K562 (cell line): ENCODE data around the gene RNF213. TPM values are rescaled to one million over a fixed set of nuclear protein-coding genes. Genes with fewer than 3 reads are reported as not detected.
A peak's percentile ranks its signal among the peaks of the same experiment; 100 is the strongest.

Source experiments
- ARID1B ChIP-seq: fragments of 450-650 bp; IDR thresholded peaks from 2 replicates; pipeline ENCODE4 v1.6.1; 2016; ENCODE audit warnings: antibody characterized with exemption, mild to moderate bottlenecking, inconsistent platforms
- BRD4 ChIP-seq: fragments of 200-600 bp; sonication (generic); IDR thresholded peaks from 2 replicates; pipeline ENCODE4 v1.6.1; 2017; ENCODE audit warnings: inconsistent platforms
- ESRRA ChIP-seq: fragments of 450-650 bp; IDR thresholded peaks from 2 replicates; pipeline ENCODE4 v1.6.1; 2014; ENCODE audit warnings: low read depth, mild to moderate bottlenecking, moderate library complexity, borderline replicate concordance
- FOXA3 ChIP-seq, 2 experiments: fragments of 450-650 bp in 1 of 2; sonication (generic) in 1 of 2; formaldehyde crosslinking; IDR thresholded peaks in 1 of 2; conservative IDR thresholded peaks in 1 of 2; 2 replicates each; pipeline versions ENCODE4 v1.4.0 to v1.8.0; 2020 to 2022; ENCODE audit warnings: mild to moderate bottlenecking in 2 of 2, missing genetic modification reagents in 1 of 2
- GABPB1 ChIP-seq: sonication (generic); formaldehyde crosslinking; IDR thresholded peaks from 2 replicates; pipeline ENCODE4 v1.8.0; 2022; ENCODE audit warnings: mild to moderate bottlenecking, missing genetic modification reagents
- HDAC6 ChIP-seq: IDR thresholded peaks from 2 replicates; pipeline ENCODE4 v1.6.1; 2012; ENCODE audit warnings: low read depth, mild to moderate bottlenecking, control low read depth, inconsistent platforms, low read length, moderate library complexity
- KDM4B ChIP-seq, 2 experiments: fragments of 450-650 bp in 1 of 2; sonication (generic) in 1 of 2; IDR thresholded peaks; 2 replicates each; pipeline ENCODE4 v1.6.1; 2016 to 2017; ENCODE audit warnings: borderline replicate concordance in 2 of 2, antibody characterized with exemption in 1 of 2, low read depth in 1 of 2, mild to moderate bottlenecking in 1 of 2
- LEF1 ChIP-seq: fragments of 450-650 bp; IDR thresholded peaks from 2 replicates; pipeline ENCODE4 v1.6.1; 2016; ENCODE audit warnings: mild to moderate bottlenecking
- NFE2L1 ChIP-seq: fragments of 450-650 bp; IDR thresholded peaks from 2 replicates; pipeline ENCODE4 v1.6.1; 2016; ENCODE audit warnings: missing genetic modification characterization, low read depth, mild to moderate bottlenecking, missing compliant biosample characterization, moderate library complexity, borderline replicate concordance
- NR2F6 ChIP-seq: fragments of 450-650 bp; formaldehyde crosslinking; IDR thresholded peaks from 2 replicates; pipeline ENCODE4 v1.4.0; 2020; ENCODE audit warnings: mild to moderate bottlenecking
- TCF3 ChIP-seq: sonication (generic); formaldehyde crosslinking; IDR thresholded peaks from 2 replicates; pipeline ENCODE4 v1.4.0; 2020; ENCODE audit warnings: mild to moderate bottlenecking, missing genetic modification reagents
- YY1 ChIP-seq, 3 experiments: IDR thresholded peaks; 2 replicates each; pipeline ENCODE4 v1.6.1; 2011; ENCODE audit warnings: low read length in 2 of 3, mild to moderate bottlenecking in 2 of 3, moderate library complexity in 2 of 3, borderline replicate concordance in 1 of 3, control low read depth in 1 of 3, low read depth in 1 of 3; ENCODE audit not compliant: insufficient read depth in 3 of 3, insufficient replicate concordance in 2 of 3, control insufficient read depth in 1 of 3, insufficient read length in 1 of 3; ENCODE audit errors: extremely low read depth in 1 of 3
- ZC3H11A ChIP-seq: IDR thresholded peaks from 2 replicates; pipeline ENCODE4 v1.6.1; 2012; ENCODE audit warnings: low read depth, low read length, improper control_type of control experiment
- ZNF3 ChIP-seq: fragments of 250-450 bp; sonication (Bioruptor Pico); IDR thresholded peaks from 2 replicates; pipeline ENCODE4 v1.5.0; 2021; ENCODE audit warnings: mild to moderate bottlenecking, moderate library complexity
- polyA plus RNA-seq, 8 experiments: library from polyadenylated mRNA; depleted of rRNA in 4 of 8; stranded (reverse) in 5 of 8; unstranded in 3 of 8; fragments of >200 nt; fragmentation: Nextera tagmentation in 2 of 8; fragmentation: Illumina TruSeq in 1 of 8; extraction: Ambion mirVana in 2 of 8; extraction: Trizol in 1 of 8; gene quantifications; 2 replicates each; pipeline versions ENCODE4 v1.2.1 to v1.2.3, GENCODE V29; 2011 to 2014; ENCODE audit warnings: inconsistent platforms in 1 of 8, missing spikeins in 1 of 8
- total RNA-seq, 7 experiments: library from RNA; depleted of rRNA in 6 of 7; stranded (reverse); fragments of >200 nt in 6 of 7; fragmentation: Illumina TruSeq in 2 of 7; extraction: Trizol in 2 of 7; gene quantifications; 2 replicates each; pipeline versions ENCODE4 v1.2.1 to v1.2.3, GENCODE V29; 2011 to 2021; ENCODE audit warnings: low replicate concordance in 1 of 7
- TF ChIP-seq, protein P1 (sequence below): fragments of 150-350 bp; IDR thresholded peaks from 2 replicates; pipeline ENCODE4 v1.6.1; 2014; ENCODE audit warnings: low read depth, mild to moderate bottlenecking, low read length, borderline replicate concordance
- TF ChIP-seq, protein P2 (sequence below): fragments of 250-450 bp; sonication (Bioruptor Pico); IDR thresholded peaks from 2 replicates; pipeline ENCODE4 v1.5.0; 2021
- TF ChIP-seq, protein P3 (sequence below): fragments of 250-450 bp; sonication (Bioruptor Pico); IDR thresholded peaks from 2 replicates; pipeline ENCODE4 v1.4.0; 2020
- TF ChIP-seq, protein P4 (sequence below): fragments of 200-800 bp; sonication (Bioruptor generic); IDR thresholded peaks from 2 replicates; pipeline ENCODE4 v1.6.1; 2017; ENCODE audit warnings: missing genetic modification characterization, missing compliant biosample characterization

RNF213 gene
- total and polyA plus RNA-seq, 9 of the 15 experiments (the other 6 are each of a cell fraction or from before 2014, with no cell fraction given), result 5.3 to 33.6 (median 17.9) TPM

DNA sequence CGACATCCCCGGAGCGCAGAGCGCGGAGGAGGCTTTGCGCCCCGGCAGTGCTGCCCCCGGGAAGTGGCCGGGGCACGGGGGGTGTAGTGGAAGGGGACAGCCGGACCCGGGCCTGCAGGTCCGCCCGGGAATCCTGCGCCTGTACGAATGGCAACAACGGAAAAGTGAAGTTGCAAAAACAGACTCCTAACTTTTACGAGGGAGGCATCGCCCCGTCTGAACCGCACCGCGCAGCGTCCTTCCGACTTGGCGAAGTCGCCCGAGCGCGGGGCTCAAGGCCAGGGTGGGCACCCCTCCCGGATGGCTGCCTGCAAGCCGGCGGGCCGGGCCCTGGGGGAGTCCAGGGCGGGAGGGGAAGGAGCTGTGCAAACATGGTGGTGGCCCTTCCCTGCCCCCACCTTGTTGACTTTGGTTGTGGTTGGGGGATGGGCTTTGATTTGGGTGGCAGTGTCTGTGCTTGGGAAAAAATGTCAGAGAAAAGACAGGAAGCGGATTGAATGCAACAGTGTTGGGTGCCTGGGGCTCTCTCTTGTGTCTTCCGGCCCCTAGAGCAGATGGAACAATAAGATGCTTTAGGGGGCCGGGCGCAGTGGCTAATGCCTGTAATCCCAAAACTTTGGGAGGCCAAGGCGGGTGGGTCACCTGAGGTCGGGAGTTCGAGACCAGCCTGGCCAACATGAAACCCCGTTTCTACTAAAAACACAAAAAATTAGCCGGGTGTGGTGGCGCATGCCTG is 675 bp downstream of the RNF213 start (continued):
- TF ChIP-seq, protein P1, sequence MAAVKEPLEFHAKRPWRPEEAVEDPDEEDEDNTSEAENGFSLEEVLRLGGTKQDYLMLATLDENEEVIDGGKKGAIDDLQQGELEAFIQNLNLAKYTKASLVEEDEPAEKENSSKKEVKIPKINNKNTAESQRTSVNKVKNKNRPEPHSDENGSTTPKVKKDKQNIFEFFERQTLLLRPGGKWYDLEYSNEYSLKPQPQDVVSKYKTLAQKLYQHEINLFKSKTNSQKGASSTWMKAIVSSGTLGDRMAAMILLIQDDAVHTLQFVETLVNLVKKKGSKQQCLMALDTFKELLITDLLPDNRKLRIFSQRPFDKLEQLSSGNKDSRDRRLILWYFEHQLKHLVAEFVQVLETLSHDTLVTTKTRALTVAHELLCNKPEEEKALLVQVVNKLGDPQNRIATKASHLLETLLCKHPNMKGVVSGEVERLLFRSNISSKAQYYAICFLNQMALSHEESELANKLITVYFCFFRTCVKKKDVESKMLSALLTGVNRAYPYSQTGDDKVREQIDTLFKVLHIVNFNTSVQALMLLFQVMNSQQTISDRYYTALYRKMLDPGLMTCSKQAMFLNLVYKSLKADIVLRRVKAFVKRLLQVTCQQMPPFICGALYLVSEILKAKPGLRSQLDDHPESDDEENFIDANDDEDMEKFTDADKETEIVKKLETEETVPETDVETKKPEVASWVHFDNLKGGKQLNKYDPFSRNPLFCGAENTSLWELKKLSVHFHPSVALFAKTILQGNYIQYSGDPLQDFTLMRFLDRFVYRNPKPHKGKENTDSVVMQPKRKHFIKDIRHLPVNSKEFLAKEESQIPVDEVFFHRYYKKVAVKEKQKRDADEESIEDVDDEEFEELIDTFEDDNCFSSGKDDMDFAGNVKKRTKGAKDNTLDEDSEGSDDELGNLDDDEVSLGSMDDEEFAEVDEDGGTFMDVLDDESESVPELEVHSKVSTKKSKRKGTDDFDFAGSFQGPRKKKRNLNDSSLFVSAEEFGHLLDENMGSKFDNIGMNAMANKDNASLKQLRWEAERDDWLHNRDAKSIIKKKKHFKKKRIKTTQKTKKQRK, result no peak
- TF ChIP-seq LEF1, result no peak
- TF ChIP-seq ZC3H11A, result no peak
- TF ChIP-seq, protein P2, sequence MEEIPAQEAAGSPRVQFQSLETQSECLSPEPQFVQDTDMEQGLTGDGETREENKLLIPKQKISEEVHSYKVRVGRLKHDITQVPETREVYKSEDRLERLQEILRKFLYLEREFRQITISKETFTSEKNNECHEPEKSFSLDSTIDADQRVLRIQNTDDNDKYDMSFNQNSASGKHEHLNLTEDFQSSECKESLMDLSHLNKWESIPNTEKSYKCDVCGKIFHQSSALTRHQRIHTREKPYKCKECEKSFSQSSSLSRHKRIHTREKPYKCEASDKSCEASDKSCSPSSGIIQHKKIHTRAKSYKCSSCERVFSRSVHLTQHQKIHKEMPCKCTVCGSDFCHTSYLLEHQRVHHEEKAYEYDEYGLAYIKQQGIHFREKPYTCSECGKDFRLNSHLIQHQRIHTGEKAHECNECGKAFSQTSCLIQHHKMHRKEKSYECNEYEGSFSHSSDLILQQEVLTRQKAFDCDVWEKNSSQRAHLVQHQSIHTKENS (CRISPR knock-in tag), result no peak
- TF ChIP-seq GABPB1, result peak; percentile 34; the same call in 1 of the 2 replicates
- TF ChIP-seq NFE2L1 (tag), result no peak
- TF ChIP-seq YY1 (IDR thresholded peaks at IDR 0.05; ENCODE audit: borderline replicate concordance in 1 of 3, control insufficient read depth in 1 of 3, extremely low read depth in 1 of 3, insufficient read depth in 3 of 3, insufficient read length in 1 of 3, insufficient replicate concordance in 2 of 3, low read depth in 1 of 3, low read length in 2 of 3), result peak in 1 of 3 experiments; percentile 66
- peak; percentile 66; the same call in 1 of the 2 replicates for TF ChIP-seq BRD4
- no peak for TF ChIP-seq TCF3
- 0 out of 2 replicates have a peak, but pooled peaks have one; percentile 22 for TF ChIP-seq ARID1B
- no peak; a peak in 1 of 4 replicates for TF ChIP-seq KDM4B (IDR thresholded peaks at IDR 0.05; ENCODE audit: borderline replicate concordance in 2 of 2, low read depth in 1 of 2)
- TF ChIP-seq ESRRA, result no peak
- TF ChIP-seq NR2F6, result no peak
- TF ChIP-seq, protein P3, sequence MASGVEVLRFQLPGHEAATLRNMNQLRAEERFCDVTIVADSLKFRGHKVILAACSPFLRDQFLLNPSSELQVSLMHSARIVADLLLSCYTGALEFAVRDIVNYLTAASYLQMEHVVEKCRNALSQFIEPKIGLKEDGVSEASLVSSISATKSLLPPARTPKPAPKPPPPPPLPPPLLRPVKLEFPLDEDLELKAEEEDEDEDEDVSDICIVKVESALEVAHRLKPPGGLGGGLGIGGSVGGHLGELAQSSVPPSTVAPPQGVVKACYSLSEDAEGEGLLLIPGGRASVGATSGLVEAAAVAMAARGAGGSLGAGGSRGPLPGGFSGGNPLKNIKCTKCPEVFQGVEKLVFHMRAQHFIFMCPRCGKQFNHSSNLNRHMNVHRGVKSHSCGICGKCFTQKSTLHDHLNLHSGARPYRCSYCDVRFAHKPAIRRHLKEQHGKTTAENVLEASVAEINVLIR (CRISPR knock-in tag), result no peak
- TF ChIP-seq, protein P4, sequence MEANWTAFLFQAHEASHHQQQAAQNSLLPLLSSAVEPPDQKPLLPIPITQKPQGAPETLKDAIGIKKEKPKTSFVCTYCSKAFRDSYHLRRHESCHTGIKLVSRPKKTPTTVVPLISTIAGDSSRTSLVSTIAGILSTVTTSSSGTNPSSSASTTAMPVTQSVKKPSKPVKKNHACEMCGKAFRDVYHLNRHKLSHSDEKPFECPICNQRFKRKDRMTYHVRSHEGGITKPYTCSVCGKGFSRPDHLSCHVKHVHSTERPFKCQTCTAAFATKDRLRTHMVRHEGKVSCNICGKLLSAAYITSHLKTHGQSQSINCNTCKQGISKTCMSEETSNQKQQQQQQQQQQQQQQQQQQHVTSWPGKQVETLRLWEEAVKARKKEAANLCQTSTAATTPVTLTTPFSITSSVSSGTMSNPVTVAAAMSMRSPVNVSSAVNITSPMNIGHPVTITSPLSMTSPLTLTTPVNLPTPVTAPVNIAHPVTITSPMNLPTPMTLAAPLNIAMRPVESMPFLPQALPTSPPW (CRISPR knock-in tag), result no peak; the same call in 1 of the 2 replicates
- TF ChIP-seq ZNF3, result no peak
- TF ChIP-seq FOXA3 (CRISPR knock-in tag; conservative IDR thresholded peaks at IDR 0.05 in 1 of 2, IDR thresholded peaks at IDR 0.05 in 1 of 2), result peak; percentile 93 to 94
- no peak for TF ChIP-seq HDAC6
